NCI-H2196 treated with DMSO at 0.1 percent for 48 hours (cell line): ENCODE measurements around the gene CSAD.
"Not testable (repeated sequence)": the region's sequence is repeated elsewhere in the genome, so short reads cannot be mapped to it uniquely, and the experiment has no call there.

Source experiments
- DNase-seq: peaks from one replicate; lab custom pipeline; 2025; ENCODE audit not compliant: unreplicated experiment; lab: John Stamatoyannopoulos, UW

The CSAD gene

DNA sequence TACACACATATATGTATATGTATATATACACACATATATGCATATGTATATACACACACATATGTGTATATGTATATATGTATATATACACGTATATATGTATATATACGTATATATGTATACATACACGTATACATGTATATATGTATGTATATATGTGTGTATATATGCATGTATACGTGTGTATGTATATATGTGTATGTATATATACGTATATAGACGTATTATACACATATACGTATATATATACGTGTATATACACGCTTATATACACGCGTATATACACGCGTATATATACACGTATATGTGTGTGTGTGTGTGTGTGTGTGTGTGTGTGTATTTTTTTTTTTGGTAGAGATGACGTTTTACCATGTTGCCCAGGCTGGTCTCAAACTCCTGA lies 33.1 kb downstream of the CSAD start:
- DNase-seq: no peak

DNA sequence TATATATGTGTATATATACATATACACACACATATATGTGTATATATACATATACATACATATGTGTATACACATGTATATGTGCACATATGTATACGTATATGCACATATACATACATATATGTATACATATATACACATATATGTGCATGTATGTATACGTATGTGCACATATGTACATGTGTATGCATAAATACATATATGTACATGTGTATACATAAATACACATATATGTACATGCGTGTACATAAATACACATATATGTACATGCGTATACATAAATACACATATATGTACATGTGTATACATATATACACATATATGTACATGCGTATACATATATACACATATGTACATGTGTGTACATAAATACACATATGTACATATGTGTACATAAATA lies 33.5 kb downstream of the CSAD start:
- no peak for DNase-seq

DNA sequence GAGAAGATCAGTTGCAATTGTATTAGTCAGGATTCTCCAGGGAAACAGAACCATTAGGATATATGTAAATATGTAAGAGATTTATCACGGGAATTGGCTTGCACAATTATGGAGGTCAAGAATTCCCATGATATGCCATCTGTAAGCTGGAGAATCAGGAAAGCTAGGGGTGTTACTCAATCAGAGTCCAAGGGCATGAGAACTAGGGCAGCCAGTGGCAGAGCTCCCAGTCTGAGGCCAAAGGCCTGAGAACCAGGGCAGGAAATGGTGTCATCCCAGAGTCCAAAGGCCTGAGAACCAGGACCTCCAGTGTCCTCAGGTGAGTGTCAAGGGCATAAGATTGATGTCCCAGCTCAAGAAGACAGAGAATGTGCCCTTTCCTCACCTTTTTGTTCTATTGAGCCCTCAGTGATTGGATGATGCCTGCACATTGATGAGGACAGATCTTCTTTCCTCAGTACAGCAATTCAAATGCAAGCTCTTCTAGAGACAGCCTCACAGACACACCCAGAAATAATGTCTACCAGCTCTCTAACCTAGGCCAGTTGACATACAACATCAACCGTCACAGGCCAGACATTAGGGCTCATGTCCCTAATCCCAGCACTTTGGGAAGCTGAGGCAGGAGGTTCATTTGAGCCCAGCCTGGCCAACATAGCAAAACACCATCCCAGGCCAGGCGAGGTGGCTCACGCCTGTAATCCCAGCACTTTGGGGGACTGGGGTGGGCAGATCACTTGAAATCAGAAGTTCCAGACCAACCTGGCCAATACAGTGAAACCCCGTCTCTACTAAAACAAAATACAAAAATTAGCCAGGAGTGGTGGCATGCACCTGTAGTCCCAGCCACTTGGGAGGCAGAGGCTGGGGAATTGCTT lies 35.1 kb downstream of the CSAD start:
- no peak for DNase-seq

DNA sequence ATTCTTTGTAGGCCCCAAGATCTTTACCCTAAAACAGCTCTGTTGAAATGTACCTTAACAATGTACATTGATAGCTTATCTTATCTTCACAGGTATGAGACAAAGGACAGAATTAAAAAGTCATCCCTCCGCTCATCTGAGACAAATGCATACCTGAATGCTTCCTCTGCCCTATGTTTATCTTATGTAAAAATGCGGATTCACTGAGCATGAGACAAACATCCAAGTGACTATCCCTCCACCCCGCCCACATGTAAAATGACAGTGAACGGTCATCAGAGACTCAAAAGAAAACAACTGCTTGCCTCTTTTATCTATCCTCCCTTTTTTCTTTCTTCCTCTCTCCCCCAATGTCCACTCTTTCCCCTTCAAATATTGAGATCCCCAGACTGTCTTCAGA lies 37.4 kb downstream of the CSAD start:
- DNase-seq: no peak

DNA sequence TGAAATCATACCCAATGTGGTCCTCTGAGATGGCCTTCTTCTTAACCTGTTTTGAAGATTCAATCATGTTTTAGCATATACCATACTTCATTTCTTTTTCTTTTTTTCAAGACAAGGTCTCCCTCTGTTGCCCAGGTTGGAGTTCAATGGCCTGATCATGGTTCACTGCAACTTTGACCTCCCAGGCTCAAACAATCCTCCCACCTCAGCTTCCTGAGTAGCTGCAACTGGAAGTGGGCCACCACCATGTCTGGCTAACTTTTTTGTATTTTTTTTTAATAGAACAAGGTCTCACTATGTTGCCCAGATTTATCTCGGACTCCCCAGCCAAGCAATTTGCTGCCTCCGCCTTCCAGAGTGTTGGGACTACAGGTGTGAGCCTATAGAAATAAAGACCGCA lies 47.0 kb downstream of the CSAD start:
- no peak for DNase-seq

DNA sequence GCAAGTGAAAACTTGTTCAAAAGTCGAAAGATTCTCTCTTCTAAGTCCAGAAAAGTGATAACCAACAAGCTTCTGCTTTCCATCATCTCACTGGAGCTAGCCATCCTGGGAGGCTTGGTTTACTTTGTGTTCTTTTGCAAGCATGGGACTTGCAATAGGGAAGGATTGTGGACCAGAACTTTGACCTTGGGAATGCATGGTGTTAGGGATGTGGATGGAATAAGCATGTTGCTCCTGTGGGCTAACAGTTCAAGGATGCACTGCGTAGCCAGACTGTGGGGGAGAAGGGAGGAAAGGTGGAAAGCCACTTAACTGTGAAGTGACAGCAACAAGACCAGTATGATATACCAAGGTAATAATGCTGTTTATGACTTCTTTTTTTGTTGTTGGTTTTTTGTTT lies 48.9 kb downstream of the CSAD start:
- no peak for DNase-seq

DNA sequence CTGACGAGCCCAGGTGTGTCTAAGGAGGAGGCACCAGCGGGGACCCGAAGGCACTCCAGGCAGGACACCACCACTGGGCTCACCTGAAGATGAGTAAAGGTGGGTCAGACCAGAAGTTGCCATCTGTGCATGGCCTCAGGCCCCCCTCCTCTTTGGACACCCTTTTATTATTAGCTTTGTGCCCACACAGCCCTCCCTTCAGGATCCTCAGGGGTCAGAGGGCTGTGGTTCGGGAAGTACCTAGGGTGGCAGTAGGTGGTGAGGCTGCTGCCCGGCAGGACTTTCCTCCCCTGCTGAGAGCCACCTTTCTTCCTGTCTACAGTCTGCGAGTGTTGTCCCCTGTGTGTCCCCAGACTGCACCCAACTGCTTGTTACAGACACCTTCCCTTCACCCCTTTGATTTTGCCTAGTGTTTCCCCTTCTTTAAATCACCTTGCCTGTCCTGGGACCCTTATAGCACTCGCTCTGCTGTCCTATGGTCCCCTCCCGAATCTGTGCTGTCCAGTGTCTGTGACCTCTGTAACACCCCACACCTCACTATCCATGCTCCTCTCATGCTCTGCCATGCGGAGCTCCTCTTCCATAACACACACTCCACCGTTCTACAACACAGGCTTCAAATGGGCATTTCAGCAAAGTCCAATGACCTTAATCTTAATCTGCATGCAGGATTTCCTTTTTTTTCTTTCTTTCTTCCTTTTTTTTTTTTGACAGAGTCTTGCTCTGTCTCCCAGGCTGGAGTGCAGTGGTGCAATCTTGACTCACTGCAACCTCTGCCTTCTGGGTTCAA lies 51.8 kb downstream of the CSAD start:
- no peak for DNase-seq

DNA sequence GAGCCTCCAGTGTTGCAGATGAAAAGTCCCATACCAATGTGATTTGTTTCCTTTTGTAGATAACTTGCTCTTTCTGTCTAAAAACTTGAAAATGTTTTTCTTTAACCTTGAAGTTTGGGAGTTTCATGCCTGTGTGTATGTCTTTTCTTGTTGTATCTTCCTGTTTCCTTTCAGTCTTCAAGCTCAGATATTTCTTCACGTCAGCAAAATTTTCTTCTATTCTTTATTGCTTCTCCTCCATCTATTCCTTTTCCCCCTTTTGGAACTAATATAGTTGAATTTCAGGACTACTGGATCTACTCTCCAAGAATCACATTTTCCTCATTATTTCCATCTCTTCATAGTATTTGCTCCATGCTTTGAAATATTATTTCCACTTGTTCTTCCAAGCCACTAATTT lies 53.6 kb downstream of the CSAD start:
- DNase-seq: no peak

DNA sequence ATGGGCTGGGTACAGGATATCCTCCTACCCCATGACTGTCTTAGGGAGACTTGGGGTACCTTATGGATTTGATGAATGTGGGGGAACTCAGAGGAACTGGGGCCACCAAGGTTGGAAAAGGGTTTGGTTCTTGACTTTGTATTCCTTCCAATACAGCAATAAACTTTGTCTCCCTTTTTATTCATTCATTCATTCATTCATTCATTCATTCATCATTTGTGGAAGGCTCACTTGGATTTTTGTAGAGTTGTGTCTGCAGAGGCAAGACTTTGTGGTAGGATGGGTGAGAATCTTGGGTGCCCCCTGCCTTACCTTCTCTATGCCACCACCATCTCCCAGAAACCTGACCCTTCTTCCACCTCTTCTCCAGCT lies 56.4 kb downstream of the CSAD start:
- DNase-seq: no peak

DNA sequence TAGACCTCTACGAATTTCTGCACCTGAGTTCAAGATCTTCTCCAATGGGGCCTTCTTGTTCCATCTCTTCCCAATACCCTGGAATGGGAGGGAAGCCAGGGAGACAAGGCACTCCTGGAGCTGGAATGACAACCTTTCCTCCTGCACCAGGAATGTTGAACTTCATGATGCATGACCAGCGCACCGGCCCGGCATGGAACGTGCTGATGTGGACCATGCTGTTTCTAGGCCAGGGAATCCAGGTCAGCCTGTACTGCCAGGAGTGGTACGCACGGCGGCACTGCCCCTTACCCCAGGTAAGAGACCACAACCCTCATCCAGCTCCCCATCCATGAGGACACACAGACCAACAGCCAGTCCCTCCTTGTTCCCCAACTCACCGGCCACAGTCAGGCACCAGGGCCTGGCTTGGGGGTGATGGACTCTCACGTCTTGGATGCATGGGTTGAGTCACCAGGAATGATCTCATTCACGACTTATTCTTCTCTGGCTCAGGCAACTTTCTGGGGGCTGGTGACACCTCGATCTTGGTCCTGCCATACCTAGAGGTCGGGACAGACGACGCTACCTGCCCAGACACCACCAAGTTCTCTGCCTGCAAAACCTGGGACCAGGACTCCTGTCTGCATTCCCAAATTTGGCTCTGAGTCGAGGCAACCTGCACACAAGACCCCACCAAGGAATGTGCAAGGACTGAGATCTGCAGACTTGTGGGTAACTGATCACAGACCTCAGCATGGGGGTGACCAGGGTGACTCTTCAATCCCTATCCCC lies 57.0 kb downstream of the CSAD start:
- DNase-seq: no peak

DNA sequence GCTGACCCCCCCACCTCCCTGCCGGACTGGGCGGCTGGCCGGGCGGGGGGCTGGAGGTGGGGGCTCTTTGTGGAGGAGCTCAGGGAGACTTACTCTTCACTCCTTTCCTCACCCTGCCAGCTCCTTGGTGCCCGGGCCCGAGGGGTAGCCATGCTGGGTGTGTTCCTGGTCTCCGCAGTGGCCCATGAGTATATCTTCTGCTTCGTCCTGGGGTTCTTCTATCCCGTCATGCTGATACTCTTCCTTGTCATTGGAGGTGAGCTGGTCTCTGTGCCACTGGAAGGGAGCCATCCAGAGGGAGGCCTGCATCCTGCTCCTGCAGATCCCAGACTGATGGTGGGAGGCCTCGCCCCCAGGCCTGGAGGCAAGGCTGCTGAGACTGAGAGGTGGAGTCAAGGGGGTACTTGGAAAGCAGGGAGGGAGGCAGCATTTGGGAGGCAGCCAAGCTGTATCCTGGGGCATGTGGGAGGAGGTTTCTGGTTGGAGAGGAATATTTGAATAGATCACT lies 57.7 kb downstream of the CSAD start:
- no peak for DNase-seq

DNA sequence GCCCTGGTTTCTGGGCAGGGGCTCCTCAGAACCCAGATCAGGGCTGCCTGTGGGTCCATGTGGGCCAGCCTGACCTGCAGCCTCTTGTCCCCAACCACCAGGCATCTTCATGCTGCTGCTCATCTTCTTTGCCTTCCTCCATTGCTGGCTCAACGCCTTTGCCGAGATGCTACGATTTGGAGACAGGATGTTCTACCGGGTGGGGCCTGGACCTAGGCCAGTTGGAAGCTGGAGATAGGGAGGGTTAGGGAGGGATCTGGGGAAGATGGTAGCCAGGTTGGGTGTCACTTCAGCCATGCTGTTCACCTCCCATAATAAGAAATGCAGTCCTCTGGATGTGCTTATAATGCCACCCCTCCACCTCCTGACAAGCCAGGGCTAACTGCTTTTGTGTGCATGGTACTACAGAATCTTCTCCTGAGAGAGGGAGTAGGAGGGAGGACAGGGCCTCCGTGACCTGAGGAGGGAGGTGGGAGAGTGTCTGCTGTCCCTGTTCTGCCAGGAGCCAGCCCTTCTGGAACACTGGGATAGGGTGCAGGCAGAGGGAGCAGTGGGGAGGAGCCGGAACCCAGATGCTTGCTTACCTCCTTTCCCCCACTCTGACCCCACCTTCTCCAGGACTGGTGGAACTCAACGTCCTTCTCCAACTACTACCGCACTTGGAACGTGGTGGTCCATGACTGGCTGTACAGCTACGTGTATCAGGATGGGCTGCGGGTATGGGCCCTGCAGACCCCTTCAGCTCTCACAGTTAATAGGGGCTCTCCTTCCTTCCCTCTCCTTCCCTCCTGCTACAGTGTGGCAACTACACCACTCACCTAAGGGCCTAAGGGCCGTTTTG lies 59.8 kb downstream of the CSAD start:
- DNase-seq: no peak

DNA sequence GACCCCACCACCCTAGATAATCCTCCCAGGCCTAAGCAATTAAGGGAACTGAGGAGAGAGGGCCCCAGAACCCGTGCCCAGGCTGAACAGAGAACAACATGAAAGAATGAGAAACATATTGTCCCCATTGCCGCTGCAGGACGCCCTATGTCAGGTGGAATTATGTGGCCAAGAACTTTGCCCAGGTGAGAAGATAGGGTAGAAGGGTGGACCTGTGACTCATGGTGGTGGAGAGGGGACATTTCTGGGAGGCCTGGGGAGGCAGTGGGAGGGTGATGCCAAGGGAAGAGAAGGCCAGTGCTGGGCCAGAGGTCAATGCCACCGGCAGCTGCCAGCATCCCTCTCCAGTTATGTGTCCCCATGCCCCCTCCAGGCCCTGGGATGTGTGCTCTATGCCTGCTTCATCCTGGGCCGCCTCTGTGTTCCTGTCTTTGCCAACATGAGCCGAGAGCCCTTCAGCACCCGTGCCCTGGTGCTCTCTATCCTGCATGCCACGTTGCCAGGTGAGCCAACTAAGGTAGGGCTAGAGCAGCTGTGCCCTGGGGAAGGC lies 61.9 kb downstream of the CSAD start:
- no peak for DNase-seq

DNA sequence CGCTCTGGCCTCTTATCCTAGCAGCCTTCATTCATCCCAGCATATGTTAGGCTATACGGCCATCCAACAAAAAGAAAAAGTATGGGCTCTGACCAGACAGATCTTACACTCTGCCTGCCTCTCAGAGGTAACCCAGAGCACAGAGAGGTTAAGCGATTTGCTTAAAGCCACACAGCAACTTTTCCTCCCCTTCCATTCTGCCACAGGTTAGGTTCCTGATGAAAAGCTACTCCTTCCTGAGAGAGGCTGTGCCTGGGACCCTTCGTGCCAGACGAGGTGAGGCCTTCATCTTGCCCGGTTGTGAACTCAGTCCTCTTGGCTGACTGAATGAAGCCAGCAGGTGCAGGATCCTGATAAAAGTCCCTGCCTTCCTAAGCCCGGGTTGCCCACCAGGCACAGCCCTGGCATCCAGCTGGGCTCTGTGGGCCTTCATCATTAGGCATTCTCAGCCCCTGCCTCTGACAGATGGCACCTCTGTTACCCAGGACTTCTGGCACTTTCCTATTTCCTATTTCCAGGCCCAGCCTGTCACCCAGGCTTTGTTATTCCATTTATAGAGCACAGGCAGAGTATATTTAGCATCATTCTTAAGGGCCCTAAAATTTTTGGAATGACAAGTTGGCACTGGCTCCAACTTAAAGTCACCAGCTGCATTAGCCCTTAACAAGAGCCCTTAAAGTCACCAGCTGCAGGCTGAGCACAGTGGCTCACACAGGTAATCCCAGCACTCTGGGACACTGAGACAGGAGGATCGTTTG lies 64.7 kb downstream of the CSAD start:
- no peak for DNase-seq

DNA sequence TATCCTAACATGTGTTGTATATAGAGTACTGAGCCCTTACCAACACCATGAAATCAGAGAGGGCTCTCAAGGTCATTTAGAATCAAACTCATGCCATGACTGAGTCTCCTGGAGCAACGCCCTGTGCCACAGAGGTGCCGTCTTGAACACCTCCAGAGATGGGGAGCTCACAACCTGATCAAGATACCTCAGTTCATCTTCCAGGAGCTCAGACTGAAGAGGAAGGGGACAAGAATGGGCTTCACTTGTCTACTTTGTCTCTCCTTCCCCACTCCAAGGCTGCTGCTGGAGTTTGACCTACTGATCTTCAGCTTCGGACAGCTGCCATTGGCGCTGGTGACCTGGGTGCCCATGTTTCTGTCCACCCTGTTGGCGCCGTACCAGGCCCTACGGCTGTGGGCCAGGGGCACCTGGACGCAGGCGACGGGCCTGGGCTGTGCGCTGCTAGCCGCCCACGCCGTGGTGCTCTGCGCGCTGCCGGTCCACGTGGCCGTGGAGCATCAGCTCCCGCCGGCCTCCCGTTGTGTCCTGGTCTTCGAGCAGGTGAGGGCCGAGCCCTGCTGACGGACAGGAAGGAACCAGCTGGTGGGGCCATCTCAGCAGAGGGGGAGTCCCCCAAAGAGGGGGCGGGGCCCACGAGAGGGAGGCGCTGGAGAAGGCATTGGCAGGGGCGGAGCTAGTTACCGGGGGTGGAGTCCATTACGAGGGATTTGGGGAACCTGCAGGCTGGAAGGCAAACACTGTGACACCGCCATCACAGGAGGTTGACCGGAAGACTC lies 65.4 kb downstream of the CSAD start:
- no peak for DNase-seq

DNA sequence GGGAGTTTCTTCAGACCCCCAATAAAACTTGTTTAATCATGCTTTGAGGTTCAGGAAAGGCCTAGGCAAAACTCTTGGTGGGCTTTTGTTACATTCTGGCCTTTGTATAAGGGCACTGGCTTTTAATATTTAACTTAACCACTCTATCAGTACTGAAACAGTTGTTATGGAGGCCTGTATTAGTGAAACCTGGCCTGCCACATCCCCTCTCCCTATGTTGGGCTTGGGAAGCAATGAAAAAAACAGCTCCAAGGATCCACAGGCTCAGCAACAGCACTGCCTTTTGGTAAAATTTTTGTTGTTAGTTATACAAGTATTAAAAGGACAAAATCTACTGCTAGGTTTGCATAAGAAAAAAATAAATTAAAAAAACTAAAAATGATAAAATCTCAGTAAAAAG lies 66.8 kb downstream of the CSAD start:
- DNase-seq: no peak

DNA sequence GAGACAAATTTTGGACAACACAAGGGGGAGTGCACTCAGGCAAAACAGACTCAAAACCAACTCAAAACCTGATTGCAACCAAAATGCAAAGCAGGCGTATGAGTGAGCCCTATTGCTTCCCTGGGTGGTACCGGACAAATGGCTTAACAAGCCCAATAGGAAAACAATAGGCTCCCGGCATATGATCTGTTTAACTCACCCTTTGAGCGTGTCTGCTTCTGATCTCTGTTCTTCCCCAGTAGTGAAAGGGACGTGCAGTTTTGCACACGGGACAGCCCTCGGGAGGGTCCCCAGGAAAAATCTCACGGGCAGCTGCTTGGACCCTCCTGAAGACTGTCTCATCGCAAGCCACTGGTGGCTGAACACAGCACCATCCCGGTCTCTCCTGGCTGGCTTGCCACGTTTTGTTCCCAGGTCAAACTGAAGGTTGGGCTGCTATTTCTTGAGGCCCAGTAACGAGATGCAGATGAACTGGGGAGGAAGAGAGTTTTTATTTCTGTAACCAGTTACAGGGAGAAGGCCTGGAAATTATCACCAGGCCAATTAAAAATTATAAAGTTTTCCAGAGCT lies 67.5 kb downstream of the CSAD start:
- DNase-seq: no peak

DNA sequence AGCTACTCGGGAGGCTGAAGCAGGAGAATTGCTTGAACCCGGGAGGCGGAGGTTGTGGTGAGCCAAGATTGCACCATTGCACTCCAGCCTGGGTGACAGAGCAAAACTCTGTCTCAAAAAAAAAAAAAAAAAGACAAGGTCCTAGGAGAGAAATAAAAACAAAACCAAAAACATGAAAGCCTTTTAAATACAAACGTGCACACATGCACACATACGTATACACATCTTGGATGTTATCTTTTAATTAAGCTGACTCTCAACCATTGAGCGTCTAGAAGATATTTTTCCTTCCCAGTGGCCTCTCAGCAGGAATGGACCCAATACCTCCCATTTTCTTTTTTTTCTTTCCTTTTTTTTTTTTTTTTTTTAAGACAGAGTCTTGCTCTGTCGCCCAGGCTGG lies 68.3 kb downstream of the CSAD start:
- DNase-seq: not testable (repeated sequence)
